GM10248 (cell line): Measurements from ENCODE around the gene GRHL3.

ENCODE experiments used
- CTCF ChIA-PET: fragments of 300-600 bp; sonication (Branson Sonifier 250); formaldehyde crosslinking; extraction: SDS; loops from one replicate; lab custom pipeline; 2021; ENCODE audit warnings: antibody characterized with exemption; lab: Yijun Ruan, JAX
- POLR2A ChIA-PET: fragments of 350-650 bp; sonication (Branson Sonifier 250); formaldehyde crosslinking; extraction: SDS; loops from one replicate; lab custom pipeline; 2020; ENCODE audit warnings: antibody characterized with exemption; lab: Yijun Ruan, JAX
- DNase-seq: peaks from one replicate; pipeline ENCODE4 v3.0.0; 2012; ENCODE audit errors: extremely low spot score
- TF ChIP-seq, protein P1 (sequence below): IDR thresholded peaks from 2 replicates; pipeline ENCODE4 v1.5.1; 2012; ENCODE audit warnings: mild to moderate bottlenecking, low read depth; ENCODE audit errors: extremely low read depth, missing control alignments, control extremely low read depth

The GRHL3 gene

GRCh38 chr1:24325587-24326449 is 6.7 kb downstream of the GRHL3 start:
- CTCF ChIA-PET = interaction anchor here (2.5 to 3.5 kb wide), 2 partner anchors 66 to 127 kb away, joined by 8 to 12 read pairs; no protein-coding TSS in a partner anchor
- TF ChIP-seq, protein P1, sequence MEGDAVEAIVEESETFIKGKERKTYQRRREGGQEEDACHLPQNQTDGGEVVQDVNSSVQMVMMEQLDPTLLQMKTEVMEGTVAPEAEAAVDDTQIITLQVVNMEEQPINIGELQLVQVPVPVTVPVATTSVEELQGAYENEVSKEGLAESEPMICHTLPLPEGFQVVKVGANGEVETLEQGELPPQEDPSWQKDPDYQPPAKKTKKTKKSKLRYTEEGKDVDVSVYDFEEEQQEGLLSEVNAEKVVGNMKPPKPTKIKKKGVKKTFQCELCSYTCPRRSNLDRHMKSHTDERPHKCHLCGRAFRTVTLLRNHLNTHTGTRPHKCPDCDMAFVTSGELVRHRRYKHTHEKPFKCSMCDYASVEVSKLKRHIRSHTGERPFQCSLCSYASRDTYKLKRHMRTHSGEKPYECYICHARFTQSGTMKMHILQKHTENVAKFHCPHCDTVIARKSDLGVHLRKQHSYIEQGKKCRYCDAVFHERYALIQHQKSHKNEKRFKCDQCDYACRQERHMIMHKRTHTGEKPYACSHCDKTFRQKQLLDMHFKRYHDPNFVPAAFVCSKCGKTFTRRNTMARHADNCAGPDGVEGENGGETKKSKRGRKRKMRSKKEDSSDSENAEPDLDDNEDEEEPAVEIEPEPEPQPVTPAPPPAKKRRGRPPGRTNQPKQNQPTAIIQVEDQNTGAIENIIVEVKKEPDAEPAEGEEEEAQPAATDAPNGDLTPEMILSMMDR = no peak
- POLR2A ChIA-PET = interaction anchor here (0.6 kb wide), 1 partner anchor 138 kb away, joined by 3 read pairs; no protein-coding TSS in a partner anchor
- no peak for DNase-seq

- DNase-seq = no peak
- ChIA-PET CTCF (no interaction called here), POLR2A (no interaction called here)
- TF ChIP-seq, protein P1 = no peak
These were observed 8.3 kb downstream of the GRHL3 start for GRCh38 chr1:24327486-24327885.

- CTCF ChIA-PET = no interaction called here
- no peak for DNase-seq
- TF ChIP-seq, protein P1 = no peak
- POLR2A ChIA-PET = no interaction called here
These were observed 8.7 kb downstream of the GRHL3 start for GRCh38 chr1:24327891-24328290.

GRCh38 chr1:24329331-24329730 is 10.2 kb downstream of the GRHL3 start:
- CTCF ChIA-PET = interaction anchor here (1.0 kb wide), 1 partner anchor 8 kb away, joined by 3 read pairs; no protein-coding TSS in a partner anchor
- DNase-seq = no peak
- TF ChIP-seq, protein P1 = no peak
- POLR2A ChIA-PET = no interaction called here

- POLR2A ChIA-PET = no interaction called here
These were observed 10.8 kb downstream of the GRHL3 start for GRCh38 chr1:24329797-24330543.

More at GRCh38 chr1:24329797-24330543, 10.8 kb downstream of the GRHL3 start:
- DNase-seq = no peak
- TF ChIP-seq, protein P1 = no peak
- CTCF ChIA-PET = interaction anchor here (1.0 kb wide), 3 partner anchors 9 to 128 kb away, joined by 3 to 5 read pairs (median 3); no protein-coding TSS in a partner anchor
